AG04449 (cell line): ENCODE data around the gene SEC31B.
A peak's percentile ranks its signal among the peaks of the same experiment; 100 is the strongest.

Experiments
- CTCF ChIA-PET: fragments of 350-600 bp; formaldehyde crosslinking; extraction: SDS; loops from one replicate; lab custom pipeline; 2021; ENCODE audit warnings: antibody characterized with exemption; lab: Yijun Ruan, JAX
- POLR2A ChIA-PET: fragments of 400-600, 350-600 bp; formaldehyde crosslinking; extraction: SDS; loops from one replicate; lab custom pipeline; 2020; ENCODE audit warnings: antibody characterized with exemption, inconsistent platforms; lab: Yijun Ruan, JAX
- DNase-seq: peaks from one replicate; pipeline ENCODE4 v3.0.0-alpha.2; 2010; ENCODE audit warnings: low read depth, low spot score
- H3K4me3 ChIP-seq: 2 replicates; pipeline ENCODE4 v1.5.1; 2011; ENCODE audit warnings: low read depth, mild to moderate bottlenecking, control low read depth, low read length
- CTCF ChIP-seq: IDR thresholded peaks from one replicate; pipeline ENCODE4 v1.5.1; 2011; ENCODE audit warnings: mild to moderate bottlenecking, moderate library complexity, low read length, control low read depth, inconsistent platforms; ENCODE audit not compliant: insufficient read depth; ENCODE audit errors: missing control alignments

Gene SEC31B

GRCh38 chr10:100518761-100519241, 860 bp downstream of the SEC31B start:
- no peak for DNase-seq
- TF ChIP-seq CTCF = peak; percentile 58
- ChIA-PET CTCF (interaction anchor here (0.6 to 18.4 kb wide), 39 partner anchors 8 to 391 kb away, joined by 3 to 555 read pairs (median 5); partner anchors contain the start of genes HIF1AN, PKD2L1 and SCD), POLR2A (interaction anchor here (1.1 kb wide), 1 partner anchor 36 kb away, joined by 3 read pairs; no protein-coding TSS in a partner anchor)
- no peak overlapping the region for H3K4me3 ChIP-seq

GRCh38 chr10:100516847-100517246, 2.8 kb downstream of the SEC31B start:
- POLR2A ChIA-PET = no interaction called here

GRCh38 chr10:100515612-100516011, 4.0 kb downstream of the SEC31B start:
- POLR2A ChIA-PET = no interaction called here
- no peak overlapping the region for H3K4me3 ChIP-seq
- TF ChIP-seq CTCF = no peak
- CTCF ChIA-PET = interaction anchor here (1.1 to 27.2 kb wide), 8 partner anchors 9 to 363 kb away, joined by 4 to 555 read pairs (median 90); partner anchors contain the start of genes PKD2L1 and SCD
- DNase-seq = no peak

More at GRCh38 chr10:100516847-100517246, 2.8 kb downstream of the SEC31B start:
- DNase-seq = no peak
- no peak overlapping the region for H3K4me3 ChIP-seq
- TF ChIP-seq CTCF = no peak
- CTCF ChIA-PET = interaction anchor here (1.4 to 27.2 kb wide), 10 partner anchors 8 to 362 kb away, joined by 4 to 555 read pairs (median 90); partner anchors contain the start of genes HIF1AN, PKD2L1 and SCD

GRCh38 chr10:100510533-100511308, 8.9 kb downstream of the SEC31B start:
- H3K4me3 ChIP-seq = no peak overlapping the region
- CTCF ChIA-PET = interaction anchor here (0.9 to 27.2 kb wide), 14 partner anchors 9 to 371 kb away, joined by 3 to 555 read pairs (median 18); partner anchors contain the start of genes PKD2L1, SCD and SEC31B
- TF ChIP-seq CTCF = no peak
- DNase-seq = no peak
- POLR2A ChIA-PET = no interaction called here

GRCh38 chr10:100509241-100509840, 10.3 kb downstream of the SEC31B start:
- H3K4me3 ChIP-seq = no peak overlapping the region
- TF ChIP-seq CTCF = no peak
- ChIA-PET POLR2A (interaction anchor here (0.6 kb wide), 1 partner anchor 15 kb away, joined by 3 read pairs; no protein-coding TSS in a partner anchor), CTCF (interaction anchor here (0.9 to 27.2 kb wide), 29 partner anchors 11 to 824 kb away, joined by 3 to 555 read pairs (median 7); partner anchors contain the start of genes HIF1AN, PKD2L1, SCD and SEC31B)
- no peak for DNase-seq
